Measurements from ENCODE around the gene NARS2. TPM values are rescaled to one million over a fixed set of nuclear protein-coding genes. Genes with fewer than 3 reads are reported as not detected.

NARS2 gene
- total RNA-seq, 3 donors from 2014 or later = 13.3 to 21.8 (median 19.0) TPM

DNA sequence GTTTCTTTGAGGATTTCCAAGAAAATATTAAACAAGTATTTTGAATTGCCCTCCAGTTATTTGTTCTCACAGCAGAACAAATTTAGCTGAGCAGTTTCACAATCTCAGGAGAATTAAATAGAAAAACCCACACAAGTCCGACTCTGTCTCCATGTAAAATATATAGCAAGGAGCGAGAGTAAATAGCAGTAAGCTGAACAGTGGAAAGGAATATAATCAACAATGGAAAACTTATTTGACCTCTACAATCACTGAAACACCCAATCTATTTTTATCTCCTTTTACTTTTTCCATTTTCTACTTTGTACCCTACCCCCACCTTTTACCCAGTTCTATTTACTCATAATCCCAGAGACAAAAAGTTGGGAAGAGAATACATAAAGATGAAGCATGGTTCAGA, 34.4 kb downstream of the NARS2 start:
- Histone ChIP-seq H3K9me3 (no peaks in the 10 kb centered on the region), H3K4me3 (no peak overlapping the region), H3K4me1 (no peaks in the 10 kb centered on the region), H3K27me3 (no peaks in the 10 kb centered on the region), H3K36me3 (no peaks in the 10 kb centered on the region), H3K27ac (no peak overlapping the region)
- no peak for DNase-seq (ENCODE audit: low spot score in 2 of 2)
- intact Hi-C loops (cut with DNase I; ENCODE audit: low total_unique reads) = no loop called here
- TF ChIP-seq POLR2A (IDR thresholded peaks at IDR 0.05) (no peak), POLR2AphosphoS5 (IDR thresholded peaks at IDR 0.05) (no peak), CTCF (IDR thresholded peaks at IDR 0.05) (no peak)

DNA sequence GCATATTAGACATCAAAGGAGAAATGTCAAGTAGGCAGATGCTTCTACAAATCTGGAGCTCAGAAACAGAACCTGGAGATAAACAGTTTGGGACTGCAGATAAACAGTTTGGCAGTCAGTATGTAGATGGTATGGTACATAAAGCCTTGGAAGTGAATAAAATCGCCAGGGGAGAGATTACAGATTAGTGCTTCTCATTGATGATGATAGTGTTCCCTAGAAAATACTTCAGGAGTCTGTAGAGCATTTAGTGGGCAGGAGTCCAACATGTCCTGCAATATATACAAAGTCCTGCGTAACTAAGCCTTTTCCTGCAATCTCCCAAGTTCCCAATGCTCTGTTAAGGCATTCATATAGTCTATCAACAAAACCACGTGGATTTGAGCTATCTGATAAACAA, 35.2 kb downstream of the NARS2 start:
- Histone ChIP-seq H3K4me1 (no peaks in the 10 kb centered on the region), H3K36me3 (no peaks in the 10 kb centered on the region), H3K27me3 (no peaks in the 10 kb centered on the region), H3K9me3 (no peaks in the 10 kb centered on the region), H3K4me3 (no peak overlapping the region), H3K27ac (no peak overlapping the region)
- intact Hi-C loops (cut with DNase I; ENCODE audit: low total_unique reads) = no loop called here
- no peak for TF ChIP-seq POLR2A (IDR thresholded peaks at IDR 0.05)
- TF ChIP-seq CTCF (IDR thresholded peaks at IDR 0.05) = no peak
- TF ChIP-seq POLR2AphosphoS5 (IDR thresholded peaks at IDR 0.05) = no peak
- DNase-seq (ENCODE audit: low spot score in 2 of 2) = no peak

DNA sequence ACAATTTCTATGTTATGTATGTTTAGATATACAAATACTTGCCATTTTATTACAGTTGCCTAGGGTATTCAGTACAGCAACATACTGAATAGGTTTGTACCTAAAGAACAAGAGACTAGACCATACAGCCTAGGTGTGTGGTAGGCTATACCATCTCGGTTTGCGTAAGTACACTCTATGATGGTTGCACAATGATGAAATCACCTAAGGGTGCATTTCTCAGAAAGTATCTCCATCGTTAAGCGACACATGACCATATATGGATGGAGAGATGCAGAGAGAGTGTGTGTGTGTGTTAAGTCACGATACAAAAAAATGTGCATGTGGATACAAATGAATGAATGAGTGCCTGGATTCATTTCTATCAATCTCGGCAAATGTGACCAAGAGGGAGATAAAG, 37.7 kb downstream of the NARS2 start:
- no peaks in the 10 kb centered on the region for H3K36me3 ChIP-seq
- TF ChIP-seq CTCF (IDR thresholded peaks at IDR 0.05) (no peak), POLR2A (IDR thresholded peaks at IDR 0.05) (no peak), POLR2AphosphoS5 (IDR thresholded peaks at IDR 0.05) (no peak)
- no peak overlapping the region for H3K27ac ChIP-seq
- no peak overlapping the region for H3K4me3 ChIP-seq
- no peaks in the 10 kb centered on the region for H3K9me3 ChIP-seq
- H3K4me1 ChIP-seq = no peaks in the 10 kb centered on the region
- H3K27me3 ChIP-seq = no peaks in the 10 kb centered on the region
- intact Hi-C loops (cut with DNase I; ENCODE audit: low total_unique reads) = no loop called here
- no peak for DNase-seq (ENCODE audit: low spot score in 2 of 2)

GRCh38 chr11:78535920-78536319, 38.7 kb downstream of the NARS2 start:
- Histone ChIP-seq H3K36me3 (no peaks in the 10 kb centered on the region), H3K27me3 (no peaks in the 10 kb centered on the region), H3K4me1 (no peaks in the 10 kb centered on the region), H3K27ac (no peak overlapping the region), H3K4me3 (no peak overlapping the region), H3K9me3 (no peaks in the 10 kb centered on the region)
- TF ChIP-seq POLR2AphosphoS5 (IDR thresholded peaks at IDR 0.05) = no peak
- TF ChIP-seq CTCF (IDR thresholded peaks at IDR 0.05) = no peak
- TF ChIP-seq POLR2A (IDR thresholded peaks at IDR 0.05) = no peak
- intact Hi-C loops (cut with DNase I; ENCODE audit: low total_unique reads) = no loop called here
- DNase-seq (ENCODE audit: low spot score in 2 of 2) = no peak

DNA sequence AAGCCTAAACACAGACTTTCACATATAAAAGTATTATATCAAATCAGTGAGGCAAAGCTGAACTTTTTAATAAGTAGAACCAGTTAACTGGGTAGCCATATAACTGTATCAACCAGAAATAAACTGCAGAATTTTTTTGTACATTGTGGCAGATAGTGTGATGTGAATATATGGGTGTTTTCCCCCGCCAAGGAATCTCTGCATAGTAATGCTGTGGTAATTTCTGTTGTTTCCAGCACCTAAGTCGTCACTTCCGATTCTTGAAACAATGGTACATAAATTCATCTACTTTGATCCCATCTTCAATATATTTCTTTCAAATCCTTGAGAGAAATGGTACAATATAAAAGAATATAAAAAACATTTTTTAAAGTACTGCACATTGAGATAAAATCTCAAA, 39.6 kb downstream of the NARS2 start:
- Histone ChIP-seq H3K9me3 (no peaks in the 10 kb centered on the region), H3K27ac (no peak overlapping the region), H3K27me3 (no peaks in the 10 kb centered on the region), H3K4me3 (no peak overlapping the region), H3K4me1 (no peaks in the 10 kb centered on the region), H3K36me3 (no peaks in the 10 kb centered on the region)
- intact Hi-C loops (cut with DNase I; ENCODE audit: low total_unique reads) = no loop called here
- DNase-seq (ENCODE audit: low spot score in 2 of 2) = no peak
- TF ChIP-seq POLR2AphosphoS5 (IDR thresholded peaks at IDR 0.05) = no peak
- no peak for TF ChIP-seq POLR2A (IDR thresholded peaks at IDR 0.05)
- no peak for TF ChIP-seq CTCF (IDR thresholded peaks at IDR 0.05)

Measured in breast epithelium (tissue), 4 donors.